K562 (cell line): ENCODE results near the gene PSPH. TPM values are rescaled to one million over a fixed set of nuclear protein-coding genes. Genes with fewer than 3 reads are reported as not detected.

Experiments
- ATAC-seq: fragments of 200-7000 bp; cut with Tn5 transposase; 3 replicates; pipeline ENCODE4 v1.9.1; 2020; ENCODE audit warnings: moderate library complexity
- BruUV-seq: library from RNA; stranded (reverse); fragments of 400-500 nt; replicated peaks from 2 replicates; lab custom pipeline; 2021; lab: Mats Ljungman, UMichigan
- CTCF ChIA-PET: fragments of 300-600 bp; formaldehyde crosslinking; extraction: SDS; loops from one replicate; lab custom pipeline; 2021; ENCODE audit warnings: low intra/inter-chr PET ratio; lab: Yijun Ruan, JAX
- POLR2A ChIA-PET: fragments of 300-600, 350-650 bp; sonication (Branson Sonifier 250); formaldehyde crosslinking; extraction: SDS; loops from one replicate; lab custom pipeline; 2021; ENCODE audit warnings: antibody characterized with exemption, inconsistent platforms; lab: Yijun Ruan, JAX
- DNase-seq, 4 experiments: peaks; one replicate each; pipeline versions ENCODE4 v3.0.0 to v3.0.0-alpha.2; 2011 to 2018; ENCODE audit warnings: low spot score in 3 of 4, mixed read lengths in 3 of 4; ENCODE audit errors: extremely low read depth in 1 of 4
- FAIRE-seq: peaks from 2 replicates; lab custom pipeline; 2011; peaks lifted over from hg19 to GRCh38; lab: Jason Lieb, UNC
- H2AFZ ChIP-seq: 2 replicates; pipeline ENCODE4 v1.6.0; 2011; ENCODE audit warnings: low read depth, low read length, control low read depth, inconsistent platforms
- H3K27ac ChIP-seq: fragments of 200-600 bp; 3 replicates; pipeline ENCODE4 v1.8.0; 2011; ENCODE audit warnings: low read depth, mild to moderate bottlenecking, control low read depth, inconsistent platforms, low read length, moderate library complexity, mixed read lengths; ENCODE audit errors: extremely low read depth
- H3K27me3 ChIP-seq, 2 experiments: fragments of 300-600 bp in 1 of 2; 2 replicates in 1 of 2; 3 replicates in 1 of 2; pipeline versions ENCODE4 v1.6.0 to v1.8.0; 2011; ENCODE audit warnings: inconsistent platforms in 2 of 2, low read length in 2 of 2, mild to moderate bottlenecking in 1 of 2, mixed read lengths in 1 of 2, moderate library complexity in 1 of 2; ENCODE audit not compliant: control insufficient read depth in 2 of 2, insufficient read depth in 2 of 2
- H3K36me3 ChIP-seq: fragments of 300-600 bp; 3 replicates; pipeline ENCODE4 v1.8.0; 2011; ENCODE audit warnings: mild to moderate bottlenecking, low read length, inconsistent platforms; ENCODE audit not compliant: control insufficient read depth, insufficient read depth
- H3K4me1 ChIP-seq, 2 experiments: fragments of 200-600 bp in 1 of 2; replicated peaks in 1 of 2; 2 replicates in 1 of 2; 3 replicates in 1 of 2; pipeline versions ENCODE4 v1.5.1 to v1.8.0; 2011; ENCODE audit warnings: inconsistent platforms in 2 of 2, low read length in 2 of 2, mild to moderate bottlenecking in 1 of 2, mixed read lengths in 1 of 2, moderate library complexity in 1 of 2; ENCODE audit not compliant: control insufficient read depth in 2 of 2, insufficient read depth in 2 of 2
- H3K4me2 ChIP-seq: 2 replicates; pipeline ENCODE4 v1.6.1; 2011; ENCODE audit warnings: low read length, control low read depth, inconsistent platforms, mixed read lengths; ENCODE audit not compliant: insufficient read depth
- H3K4me3 ChIP-seq: fragments of 200-600 bp; sonication (generic), shearing (Covaris generic); 2 replicates; pipeline ENCODE4 v1.5.1; 2016; ENCODE audit warnings: control low read depth, inconsistent platforms
- H3K79me2 ChIP-seq: fragments of 200-600 bp; 3 replicates; pipeline ENCODE4 v1.8.0; 2011; ENCODE audit warnings: low read length, inconsistent platforms; ENCODE audit not compliant: control insufficient read depth, insufficient read depth
- H3K9ac ChIP-seq, 2 experiments: 2 replicates each; pipeline versions ENCODE4 v1.6.0 to v1.6.1; 2011; ENCODE audit warnings: low read depth in 2 of 2, low read length in 2 of 2, control low read depth in 1 of 2, inconsistent platforms in 1 of 2, mild to moderate bottlenecking in 1 of 2, mixed read lengths in 1 of 2; ENCODE audit not compliant: insufficient read depth in 1 of 2
- H3K9me1 ChIP-seq: one replicate; pipeline ENCODE4 v1.6.0; 2011; ENCODE audit warnings: inconsistent platforms, mild to moderate bottlenecking, low read length, moderate library complexity; ENCODE audit not compliant: control insufficient read depth, insufficient read depth
- H3K9me3 ChIP-seq: replicated peaks from 2 replicates; pipeline ENCODE4 v1.5.1; 2011; ENCODE audit warnings: low read depth, low read length, inconsistent platforms; ENCODE audit not compliant: control insufficient read depth, insufficient read depth
- H4K20me1 ChIP-seq: replicated peaks from 2 replicates; pipeline ENCODE4 v1.6.1; 2011; ENCODE audit warnings: low read length, inconsistent platforms, mixed read lengths; ENCODE audit not compliant: control insufficient read depth, insufficient read depth
- NBN ChIP-seq: fragments of 450-650 bp; IDR thresholded peaks from 2 replicates; pipeline ENCODE4 v1.6.1; 2016; ENCODE audit warnings: low read depth, mild to moderate bottlenecking
- POLR2A ChIP-seq: fragments of 450-650 bp; conservative IDR thresholded peaks from 2 replicates; pipeline ENCODE4 v1.6.1; 2016
- PPARD ChIP-seq: fragments of 250-450 bp; sonication (Bioruptor Pico); IDR thresholded peaks from 2 replicates; pipeline ENCODE4 v1.8.0; 2022; ENCODE audit warnings: inconsistent platforms, mild to moderate bottlenecking, moderate library complexity
- RBM17 ChIP-seq: fragments of 200-400 bp; formaldehyde crosslinking; IDR thresholded peaks from 2 replicates; pipeline ENCODE4 v1.6.1; 2017; ENCODE audit warnings: low read depth, mild to moderate bottlenecking, low read length, borderline replicate concordance
- SAFB2 ChIP-seq: fragments of 200-400 bp; formaldehyde crosslinking; IDR thresholded peaks from 2 replicates; pipeline ENCODE4 v1.6.1; 2018; ENCODE audit warnings: borderline replicate concordance, low read length, low read depth, moderate library complexity; ENCODE audit not compliant: severe bottlenecking
- TCF7L2 ChIP-seq: fragments of 150-350 bp; IDR thresholded peaks from 2 replicates; pipeline ENCODE4 v1.6.1; 2016; ENCODE audit warnings: low read depth, mild to moderate bottlenecking, low read length, moderate library complexity
- TSHZ1 ChIP-seq: fragments of 250-450 bp; sonication (Bioruptor Pico); IDR thresholded peaks from 2 replicates; pipeline ENCODE4 v1.4.0; 2020; ENCODE audit warnings: mild to moderate bottlenecking, moderate library complexity
- WGBS: fragments of 100-300 bp; shearing (Covaris generic); methylation state at CpG from one replicate; pipeline ENCODE4 v1.1.6; 2016; ENCODE audit warnings: low coverage, mixed read lengths; ENCODE audit not compliant: insufficient coverage; ENCODE audit errors: missing lambda C conversion rate; 5-methylcytosine and 5-hydroxymethylcytosine counted together
- in situ Hi-C: fragments of 300-500 bp; cut with MboI; formaldehyde crosslinking; loops from 4 replicates; pipeline ENCODE4 v1.15.0; 2018; ENCODE audit warnings: inconsistent platforms, mixed read lengths
- intact Hi-C: fragments of 100-400 bp; cut with micrococcal nuclease; formaldehyde crosslinking; loops from 2 replicates; pipeline ENCODE4 v1.14.2; 2022
- polyA plus RNA-seq, 8 experiments: library from polyadenylated mRNA; depleted of rRNA in 4 of 8; stranded (reverse) in 5 of 8; unstranded in 3 of 8; fragments of >200 nt; fragmentation: Nextera tagmentation in 2 of 8; fragmentation: Illumina TruSeq in 1 of 8; extraction: Ambion mirVana in 2 of 8; extraction: Trizol in 1 of 8; gene quantifications; 2 replicates each; pipeline versions ENCODE4 v1.2.1 to v1.2.3, GENCODE V29; 2011 to 2014; ENCODE audit warnings: inconsistent platforms in 1 of 8, missing spikeins in 1 of 8
- total RNA-seq, 7 experiments: library from RNA; depleted of rRNA in 6 of 7; stranded (reverse); fragments of >200 nt in 6 of 7; fragmentation: Illumina TruSeq in 2 of 7; extraction: Trizol in 2 of 7; gene quantifications; 2 replicates each; pipeline versions ENCODE4 v1.2.1 to v1.2.3, GENCODE V29; 2011 to 2021; ENCODE audit warnings: low replicate concordance in 1 of 7

Gene PSPH
- total and polyA plus RNA-seq, 9 of the 15 experiments (the other 6 are each of a cell fraction or from before 2014, with no cell fraction given): 6.3 to 46.8 (median 20.2) TPM

- Histone ChIP-seq H3K4me2 (no peak overlapping the region), H3K9ac (no peak overlapping the region), H3K4me1 (peaks cover 0 to 9% of the 10 kb centered on the region in 2 experiments; a peak in 1 of 5 replicates), H3K27ac (no peak overlapping the region), H4K20me1 (no peaks in the 10 kb centered on the region), H3K36me3 (peaks cover 47% of the 10 kb centered on the region; the same call in 2 of the 3 replicates), H3K9me3 (no peaks in the 10 kb centered on the region), H3K9me1 (no peaks in the 10 kb centered on the region), H3K4me3 (no peak overlapping the region), H3K79me2 (no peaks in the 10 kb centered on the region), H2AFZ (no peak overlapping the region), H3K27me3 (no peaks in the 10 kb centered on the region)
- no TSS peak for BruUV-seq
- FAIRE-seq: no peak
- intact Hi-C loops (no loop called here), in situ Hi-C loops (no loop called here)
- ChIA-PET POLR2A (interaction anchor here (1.3 kb wide), 1 partner anchor 12 kb away, joined by 3 read pairs; no protein-coding TSS in a partner anchor), CTCF (no interaction called here)
- ATAC-seq: no peak
- 63% methylated on average over 1 of the region's 3 CpGs for WGBS
- DNase-seq: no peak
- TF ChIP-seq PPARD: no peak
- TF ChIP-seq RBM17: no peak
- no peak for TF ChIP-seq SAFB2
- TF ChIP-seq TSHZ1 (CRISPR knock-in tag): no peak
- 0 out of 2 replicates have a peak, but pooled peaks have one; percentile 26 for TF ChIP-seq POLR2A
- TF ChIP-seq NBN: no peak
- no peak for TF ChIP-seq TCF7L2
These were observed 26.4 kb upstream of the PSPH start for GRCh38 chr7:56077681-56078080.
